T-cell (primary cell): ENCODE data around the gene DTX1. TPM values are rescaled to one million over a fixed set of nuclear protein-coding genes. Genes with fewer than 3 reads are reported as not detected.

Experiments
- ATAC-seq, 4 experiments: fragments of 200-7000 bp in 3 of 4; fragments of 150-1000 bp in 1 of 4; cut with Tn5 transposase; replicated peaks in 1 of 4; 1 replicate in 3 of 4; 2 replicates in 1 of 4; pipeline ENCODE4 v1.10.0; 2021; ENCODE audit warnings: moderate library complexity in 3 of 4, mild to moderate bottlenecking in 2 of 4, moderate number of reproducible peaks in 1 of 4
- CTCF ChIA-PET, 2 donors: fragments of 300-600 bp; sonication (Branson Sonifier 250); formaldehyde crosslinking; loops; one replicate each; lab custom pipeline; 2022; ENCODE audit warnings: antibody characterized with exemption in 2 of 2; lab: Charles Lee
- POLR2A ChIA-PET, 2 donors: fragments of 300-600 bp; sonication (Branson Sonifier 250); formaldehyde crosslinking; loops; one replicate each; lab custom pipeline; 2022; ENCODE audit warnings: antibody characterized with exemption in 2 of 2; lab: Charles Lee
- DNase-seq, 35 experiments: peaks; one replicate each; pipeline versions ENCODE4 v3.0.0 to v3.0.0-alpha.2; 2013 to 2023
- H3K27ac ChIP-seq: one replicate; pipeline ENCODE4 v1.5.1; 2013; ENCODE audit warnings: low read length
- H3K27me3 ChIP-seq, 2 experiments: replicated peaks in 1 of 2; 1 replicate in 1 of 2; 2 replicates in 1 of 2; pipeline versions ENCODE4 v1.6.1 to v1.7.0; 2013; ENCODE audit warnings: low read length in 1 of 2, mixed read lengths in 1 of 2; ENCODE audit not compliant: control insufficient read depth in 2 of 2, insufficient read depth in 2 of 2; ENCODE audit errors: extremely low read depth in 1 of 2
- H3K36me3 ChIP-seq, 2 donors: 1 replicate in 1 of 2; 2 replicates in 1 of 2; pipeline versions ENCODE4 v1.6.1 to v1.7.0; 2013; ENCODE audit warnings: low read length in 1 of 2; ENCODE audit not compliant: control insufficient read depth in 2 of 2, insufficient read depth in 1 of 2; ENCODE audit errors: extremely low read depth in 1 of 2
- H3K4me1 ChIP-seq, 2 experiments: 1 replicate in 1 of 2; 2 replicates in 1 of 2; pipeline versions ENCODE4 v1.6.1 to v1.7.0; 2013; ENCODE audit warnings: low read length in 2 of 2, mixed read lengths in 1 of 2; ENCODE audit not compliant: insufficient read depth in 2 of 2, control insufficient read depth in 1 of 2; ENCODE audit errors: extremely low read depth in 1 of 2
- H3K4me3 ChIP-seq, 2 donors: 1 replicate in 1 of 2; 2 replicates in 1 of 2; pipeline versions ENCODE4 v1.5.1 to v1.7.0; 2013; ENCODE audit warnings: mild to moderate bottlenecking in 2 of 2, low read length in 1 of 2, moderate library complexity in 1 of 2; ENCODE audit not compliant: control insufficient read depth in 1 of 2; ENCODE audit errors: extremely low read depth in 1 of 2
- H3K9me3 ChIP-seq: 2 replicates; pipeline ENCODE4 v1.7.0; 2013
- H3K27ac Mint-ChIP-seq, 2 donors: one replicate each; pipeline ENCODE4 v1.8.0; 2020 to 2021; ENCODE audit warnings: mild to moderate bottlenecking in 2 of 2, mixed read lengths in 2 of 2
- H3K27me3 Mint-ChIP-seq, 2 donors: one replicate each; pipeline ENCODE4 v1.8.0; 2021 to 2022; ENCODE audit warnings: mixed read lengths in 2 of 2
- H3K36me3 Mint-ChIP-seq: one replicate; pipeline ENCODE4 v1.8.0; 2021; ENCODE audit warnings: mixed read lengths
- H3K4me1 Mint-ChIP-seq, 3 donors: one replicate each; pipeline ENCODE4 v1.8.0; 2020 to 2022; ENCODE audit warnings: mixed read lengths in 3 of 3, mild to moderate bottlenecking in 1 of 3
- H3K4me3 Mint-ChIP-seq, 3 donors: one replicate each; pipeline ENCODE4 v1.8.0; 2020 to 2022; ENCODE audit warnings: mild to moderate bottlenecking in 3 of 3, mixed read lengths in 3 of 3, moderate library complexity in 3 of 3
- H3K9me3 Mint-ChIP-seq, 3 donors: one replicate each; pipeline ENCODE4 v1.8.0; 2020 to 2022; ENCODE audit warnings: mixed read lengths in 3 of 3
- WGBS: methylation state at CpG from one replicate; pipeline ENCODE4 v1.1.5; 2013; ENCODE audit warnings: missing lambda C conversion rate; ENCODE audit not compliant: insufficient coverage; 5-methylcytosine and 5-hydroxymethylcytosine counted together
- total RNA-seq, 35 experiments: library from RNA in 6 of 35; stranded (reverse) in 6 of 35; fragments of 120-200 nt in 1 of 35; gene quantifications; one replicate each; pipeline versions ENCODE4 v1.2.1 to v1.2.4 and lab custom pipeline; 2013 to 2026

Gene DTX1
- total RNA-seq, 5 donors from 2014 or later (not counting 1 experiment from before 2014, with no cell fraction given): 5.6 to 12.0 (median 10.4) TPM

GRCh38 chr12:113111247-113111646 lies 54.7 kb downstream of the DTX1 start:
- H3K4me1 Mint-ChIP-seq: peaks cover 10 to 15% (median 10%) of the 10 kb centered on the region in 3 donors
- ChIA-PET CTCF (interaction anchor here in 1 of 2 donors (0.8 to 0.9 kb wide), 2 partner anchors 13 to 63 kb away, joined by 3 read pairs; no protein-coding TSS in a partner anchor), POLR2A (no interaction called here)
- no peak overlapping the region for H3K4me3 ChIP-seq
- no peaks in the 10 kb centered on the region for H3K36me3 ChIP-seq
- DNase-seq: no peak
- no peaks in the 10 kb centered on the region for H3K9me3 Mint-ChIP-seq
- H3K27ac ChIP-seq: no peak overlapping the region
- H3K9me3 ChIP-seq: no peaks in the 10 kb centered on the region
- H3K36me3 Mint-ChIP-seq: no peaks in the 10 kb centered on the region
- WGBS: 88% methylated on average over 1 of the region's 3 CpGs
- H3K27me3 Mint-ChIP-seq: no peaks in the 10 kb centered on the region
- H3K27me3 ChIP-seq: peaks cover 0 to 7% of the 10 kb centered on the region in 2 experiments
- H3K4me3 Mint-ChIP-seq: no peak overlapping the region
- peaks cover 0 to 10% of the 10 kb centered on the region in 2 experiments for H3K4me1 ChIP-seq
- ATAC-seq: no peak
- no peak overlapping the region for H3K27ac Mint-ChIP-seq

- no peak overlapping the region for H3K4me3 Mint-ChIP-seq
- H3K27ac Mint-ChIP-seq: no peak overlapping the region
- ATAC-seq (no peak), DNase-seq (no peak)
- Histone ChIP-seq H3K27me3 (peaks cover 0 to 7% of the 10 kb centered on the region in 2 experiments), H3K4me1 (peaks cover 0 to 10% of the 10 kb centered on the region in 2 experiments), H3K4me3 (no peak overlapping the region), H3K27ac (no peak overlapping the region), H3K9me3 (no peaks in the 10 kb centered on the region), H3K36me3 (no peaks in the 10 kb centered on the region)
- no peaks in the 10 kb centered on the region for H3K9me3 Mint-ChIP-seq
- H3K36me3 Mint-ChIP-seq: no peaks in the 10 kb centered on the region
- peaks cover 10 to 15% (median 10%) of the 10 kb centered on the region in 3 donors for H3K4me1 Mint-ChIP-seq
- no peaks in the 10 kb centered on the region for H3K27me3 Mint-ChIP-seq
- ChIA-PET POLR2A (no interaction called here), CTCF (interaction anchor here in 1 of 2 donors (0.8 kb wide), 1 partner anchor 14 kb away, joined by 3 read pairs; no protein-coding TSS in a partner anchor)
- WGBS: 90% methylated on average over 35 of the region's 39 CpGs
These were observed 55.7 kb downstream of the DTX1 start for GRCh38 chr12:113112043-113112899.

GRCh38 chr12:113113397-113113796 lies 56.9 kb downstream of the DTX1 start:
- Histone ChIP-seq H3K27me3 (peaks cover 0 to 7% of the 10 kb centered on the region in 2 experiments), H3K36me3 (no peaks in the 10 kb centered on the region), H3K27ac (no peak overlapping the region), H3K4me3 (no peak overlapping the region), H3K4me1 (peaks cover 0 to 10% of the 10 kb centered on the region in 2 experiments), H3K9me3 (no peaks in the 10 kb centered on the region)
- H3K27ac Mint-ChIP-seq: no peak overlapping the region
- DNase-seq (no peak), ATAC-seq (no peak)
- POLR2A ChIA-PET: no interaction called here
- 71% methylated on average over 1 of the region's 2 CpGs for WGBS
- CTCF ChIA-PET: no interaction called here
- peaks cover 10 to 15% (median 10%) of the 10 kb centered on the region in 3 donors for H3K4me1 Mint-ChIP-seq
- no peaks in the 10 kb centered on the region for H3K27me3 Mint-ChIP-seq
- H3K4me3 Mint-ChIP-seq: no peak overlapping the region
- H3K36me3 Mint-ChIP-seq: no peaks in the 10 kb centered on the region
- H3K9me3 Mint-ChIP-seq: no peaks in the 10 kb centered on the region

DNA sequence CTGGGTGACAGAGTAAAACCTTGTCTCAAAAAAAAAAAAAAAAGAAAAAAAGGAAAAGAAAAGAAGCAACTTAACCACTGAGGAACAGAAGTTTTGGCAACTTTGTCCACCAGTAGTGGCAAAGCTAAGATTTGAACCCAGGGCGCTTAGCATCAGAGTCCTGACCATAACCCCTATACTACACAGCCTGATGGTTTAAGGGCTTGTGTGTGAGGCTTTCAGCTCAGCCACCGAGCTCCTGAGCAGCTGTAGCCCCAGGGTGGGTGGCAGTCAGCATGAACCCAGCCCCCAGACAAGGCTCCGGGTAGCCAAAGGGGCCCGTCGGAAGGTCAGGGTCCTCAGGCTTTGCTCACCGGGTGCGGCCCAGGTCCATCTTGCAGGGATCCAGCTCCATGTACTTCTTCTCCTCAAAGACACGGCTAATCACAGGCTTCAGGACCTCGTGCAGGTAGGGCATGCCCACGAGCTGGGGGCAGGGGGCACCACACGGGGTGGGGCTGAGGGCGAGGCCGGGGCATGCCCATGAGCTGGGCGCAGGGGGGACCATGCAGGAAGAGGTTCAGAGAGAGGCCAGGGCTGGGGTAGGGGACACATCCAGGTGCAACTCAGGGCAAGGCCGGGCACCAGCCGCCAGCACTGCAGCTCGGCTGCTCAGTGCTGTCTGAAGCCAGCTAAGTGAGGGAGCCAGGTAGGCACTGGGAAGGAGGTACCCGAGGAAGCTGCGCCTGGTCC lies 58.1 kb downstream of the DTX1 start:
- H3K27ac ChIP-seq: no peak overlapping the region
- no peaks in the 10 kb centered on the region for H3K27me3 Mint-ChIP-seq
- no peak overlapping the region for H3K4me3 ChIP-seq
- CTCF ChIA-PET: no interaction called here
- WGBS: 82% methylated on average over 12 of the region's 19 CpGs
- no peak for DNase-seq
- H3K27me3 ChIP-seq: peaks cover 0 to 12% of the 10 kb centered on the region in 2 experiments
- H3K27ac Mint-ChIP-seq: no peak overlapping the region
- no peak for ATAC-seq
- POLR2A ChIA-PET: no interaction called here
- H3K36me3 ChIP-seq: no peaks in the 10 kb centered on the region
- no peaks in the 10 kb centered on the region for H3K9me3 ChIP-seq
- H3K4me1 Mint-ChIP-seq: peaks cover 9 to 12% (median 9%) of the 10 kb centered on the region in 3 donors
- no peaks in the 10 kb centered on the region for H3K9me3 Mint-ChIP-seq
- peaks cover 0 to 6% of the 10 kb centered on the region in 2 experiments for H3K4me1 ChIP-seq
- no peaks in the 10 kb centered on the region for H3K36me3 Mint-ChIP-seq
- no peak overlapping the region for H3K4me3 Mint-ChIP-seq

- H3K27ac ChIP-seq: no peak overlapping the region
- DNase-seq (no peak), ATAC-seq (no peak)
- H3K27me3 ChIP-seq: peaks cover 0 to 20% of the 10 kb centered on the region in 2 experiments
- Mint-ChIP-seq H3K9me3 (no peaks in the 10 kb centered on the region), H3K36me3 (no peaks in the 10 kb centered on the region), H3K27me3 (peaks cover 0 to under 1% of the 10 kb centered on the region in 2 donors), H3K4me1 (peaks cover 0 to 4% (median 0%) of the 10 kb centered on the region in 3 donors), H3K27ac (no peak overlapping the region), H3K4me3 (no peak overlapping the region)
- POLR2A ChIA-PET: no interaction called here
- WGBS: 87% methylated on average over 22 of the region's 22 CpGs
- H3K4me3 ChIP-seq: no peak overlapping the region
- no peaks in the 10 kb centered on the region for H3K9me3 ChIP-seq
- no peaks in the 10 kb centered on the region for H3K4me1 ChIP-seq
- H3K36me3 ChIP-seq: no peaks in the 10 kb centered on the region
- CTCF ChIA-PET: no interaction called here
These were observed 59.1 kb downstream of the DTX1 start for GRCh38 chr12:113115455-113116126.

- Histone ChIP-seq H3K27ac (no peak overlapping the region), H3K4me1 (no peaks in the 10 kb centered on the region), H3K9me3 (no peaks in the 10 kb centered on the region), H3K4me3 (no peak overlapping the region), H3K27me3 (peaks cover 0 to 24% of the 10 kb centered on the region in 2 experiments), H3K36me3 (no peaks in the 10 kb centered on the region)
- H3K4me3 Mint-ChIP-seq: no peak overlapping the region
- no peaks in the 10 kb centered on the region for H3K4me1 Mint-ChIP-seq
- peaks cover 0 to 2% of the 10 kb centered on the region in 2 donors for H3K27me3 Mint-ChIP-seq
- no peaks in the 10 kb centered on the region for H3K36me3 Mint-ChIP-seq
- DNase-seq (no peak), ATAC-seq (no peak)
- CTCF ChIA-PET: no interaction called here
- 83% methylated on average over 1 of the region's 6 CpGs for WGBS
- H3K27ac Mint-ChIP-seq: no peak overlapping the region
- POLR2A ChIA-PET: no interaction called here
- H3K9me3 Mint-ChIP-seq: no peaks in the 10 kb centered on the region
These were observed 60.3 kb downstream of the DTX1 start for GRCh38 chr12:113116875-113117274.
